Keratinocyte (primary cell): Measurements from ENCODE around the gene DIPK2A. TPM values are rescaled to one million over a fixed set of nuclear protein-coding genes. Genes with fewer than 3 reads are reported as not detected.

Experiments used
- DNase-seq: peaks from one replicate; pipeline ENCODE4 v3.0.0-alpha.2; 2011; ENCODE audit warnings: low read depth, missing footprints, low spot score
- FAIRE-seq: peaks from 2 replicates; lab custom pipeline; 2011; peaks lifted over from hg19 to GRCh38; lab: Jason Lieb, UNC
- H2AFZ ChIP-seq: 2 replicates; pipeline ENCODE4 v1.6.0; 2012; ENCODE audit warnings: low read length, control low read depth, inconsistent platforms; ENCODE audit not compliant: control insufficient read depth
- H3K27ac ChIP-seq: 2 replicates; pipeline ENCODE4 v1.5.1; 2011; ENCODE audit warnings: low read length; ENCODE audit not compliant: control insufficient read depth, insufficient read depth
- H3K27me3 ChIP-seq: 3 replicates; pipeline ENCODE4 v1.6.0; 2011; ENCODE audit warnings: low read length; ENCODE audit not compliant: control insufficient read depth, insufficient read depth; ENCODE audit errors: extremely low read depth
- H3K36me3 ChIP-seq, 2 experiments: 2 replicates in 1 of 2; 3 replicates in 1 of 2; pipeline ENCODE4 v1.5.1; 2011; ENCODE audit warnings: low read length in 2 of 2, mild to moderate bottlenecking in 1 of 2; ENCODE audit not compliant: control insufficient read depth in 2 of 2, insufficient read depth in 2 of 2; ENCODE audit errors: extremely low read depth in 1 of 2
- H3K4me1 ChIP-seq: 3 replicates; pipeline ENCODE4 v1.5.1; 2011; ENCODE audit warnings: low read length; ENCODE audit not compliant: control insufficient read depth, insufficient read depth; ENCODE audit errors: extremely low read depth
- H3K4me2 ChIP-seq: 3 replicates; pipeline ENCODE4 v1.6.0; 2011; ENCODE audit warnings: low read depth, low read length; ENCODE audit not compliant: control insufficient read depth, insufficient read depth; ENCODE audit errors: extremely low read depth
- H3K4me3 ChIP-seq, 3 experiments: fragments of 200-600 bp in 1 of 3; sonication (generic) in 1 of 3; 2 replicates in 2 of 3; 3 replicates in 1 of 3; pipeline ENCODE4 v1.5.1; 2011 to 2016; ENCODE audit warnings: low read length in 3 of 3, mild to moderate bottlenecking in 3 of 3, control low read depth in 2 of 3, inconsistent platforms in 1 of 3, low read depth in 1 of 3, mixed read lengths in 1 of 3, mixed run types in 1 of 3, moderate library complexity in 1 of 3; ENCODE audit not compliant: control insufficient read depth in 2 of 3, insufficient read depth in 2 of 3; ENCODE audit errors: extremely low read depth in 1 of 3
- H3K79me2 ChIP-seq: 2 replicates; pipeline ENCODE4 v1.6.0; 2012; ENCODE audit warnings: low read length; ENCODE audit not compliant: control insufficient read depth, insufficient read depth
- H3K9ac ChIP-seq: 3 replicates; pipeline ENCODE4 v1.6.0; 2011; ENCODE audit warnings: low read length; ENCODE audit not compliant: control insufficient read depth, insufficient read depth; ENCODE audit errors: extremely low read depth
- H3K9me1 ChIP-seq: 3 replicates; pipeline ENCODE4 v1.6.0; 2011; ENCODE audit warnings: low read length; ENCODE audit not compliant: control insufficient read depth, insufficient read depth; ENCODE audit errors: extremely low read depth
- H3K9me3 ChIP-seq: 2 replicates; pipeline ENCODE4 v1.5.1; 2012; ENCODE audit warnings: low read depth, low read length; ENCODE audit not compliant: control insufficient read depth
- H4K20me1 ChIP-seq: 3 replicates; pipeline ENCODE4 v1.6.0; 2011; ENCODE audit warnings: low read length; ENCODE audit not compliant: control insufficient read depth, insufficient read depth; ENCODE audit errors: extremely low read depth
- EZH2 ChIP-seq: IDR thresholded peaks from one replicate; pipeline ENCODE4 v1.6.1; 2012; ENCODE audit warnings: inconsistent platforms, mild to moderate bottlenecking, low read length, moderate library complexity
- dilution Hi-C: fragments of 300-500 bp; cut with MboI; formaldehyde crosslinking; loops from one replicate; pipeline ENCODE4 v1.7.0; 2020; ENCODE audit warnings: low sequenced_read_pairs; ENCODE audit not compliant: extremely low pct_ligation_motif_present
- polyA plus RNA-seq, 5 experiments: library from polyadenylated mRNA; depleted of rRNA in 3 of 5; stranded (reverse) in 3 of 5; stranded (forward) in 1 of 5; unstranded in 1 of 5; fragments of >200 nt; gene quantifications; 1 replicate in 1 of 5; 2 replicates in 3 of 5; 3 replicates in 1 of 5; pipeline versions ENCODE4 v1.2.1 to v1.2.3, GENCODE V29; 2011 to 2012; ENCODE audit warnings: missing spikeins in 2 of 5, low read depth in 1 of 5, low replicate concordance in 1 of 5
- TF ChIP-seq, protein P1 (sequence below), 3 experiments: IDR thresholded peaks in 1 of 3; conservative IDR thresholded peaks in 1 of 3; optimal IDR thresholded peaks in 1 of 3; 2 replicates in 2 of 3; 3 replicates in 1 of 3; pipeline versions ENCODE3 to v1.5.1; 2011; ENCODE audit warnings: low read length in 3 of 3, mild to moderate bottlenecking in 3 of 3, moderate library complexity in 2 of 3, control low read depth in 1 of 3, inconsistent platforms in 1 of 3; ENCODE audit not compliant: insufficient read depth in 2 of 3; ENCODE audit errors: extremely low read depth in 1 of 3

Gene DIPK2A
- polyA plus RNA-seq, 1 donor (not counting 4 experiments of a cell fraction or from before 2014, with no cell fraction given) = 7.8 TPM

DNA sequence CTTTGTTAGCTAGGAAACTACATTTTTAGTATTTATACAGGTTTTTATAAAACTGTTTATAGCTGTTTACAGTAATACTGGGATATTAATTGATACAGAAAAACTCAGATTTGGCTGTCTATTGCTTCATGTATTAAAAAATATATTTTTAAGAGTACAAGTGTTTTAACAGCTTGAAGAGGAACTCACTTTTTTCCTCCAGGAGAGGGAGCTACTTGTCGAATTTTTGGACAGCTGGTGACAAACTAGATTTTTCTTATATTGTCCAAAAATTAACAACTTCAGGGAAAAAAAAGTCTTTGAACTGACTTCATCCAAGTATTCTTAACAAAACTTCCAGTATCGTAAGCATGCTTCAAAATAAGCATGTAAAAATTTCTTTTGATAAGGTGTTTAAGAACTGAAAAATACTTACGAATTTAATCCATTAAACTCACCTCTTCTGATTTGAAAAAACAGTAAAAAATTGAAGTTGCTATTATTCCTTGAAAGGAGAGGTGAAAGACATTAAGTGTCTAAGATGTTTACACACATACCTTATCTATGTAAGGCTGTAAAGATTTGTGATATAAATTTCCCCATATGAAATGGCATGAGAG lies 4.0 kb downstream of the DIPK2A start:
- dilution Hi-C loops = no loop called here
- peaks cover 60% of the 10 kb centered on the region for H3K79me2 ChIP-seq
- peak overlapping the region in 2 of 3 experiments; percentile 94 to 96 for H3K4me3 ChIP-seq
- peak overlapping the region; percentile 96 for H3K4me2 ChIP-seq
- H3K36me3 ChIP-seq = no peaks in the 10 kb centered on the region
- FAIRE-seq (no peak), DNase-seq (no peak)
- H2AFZ ChIP-seq = peak overlapping the region; percentile 74
- H3K27ac ChIP-seq = peak overlapping the region; percentile 88
- TF ChIP-seq, protein P1, sequence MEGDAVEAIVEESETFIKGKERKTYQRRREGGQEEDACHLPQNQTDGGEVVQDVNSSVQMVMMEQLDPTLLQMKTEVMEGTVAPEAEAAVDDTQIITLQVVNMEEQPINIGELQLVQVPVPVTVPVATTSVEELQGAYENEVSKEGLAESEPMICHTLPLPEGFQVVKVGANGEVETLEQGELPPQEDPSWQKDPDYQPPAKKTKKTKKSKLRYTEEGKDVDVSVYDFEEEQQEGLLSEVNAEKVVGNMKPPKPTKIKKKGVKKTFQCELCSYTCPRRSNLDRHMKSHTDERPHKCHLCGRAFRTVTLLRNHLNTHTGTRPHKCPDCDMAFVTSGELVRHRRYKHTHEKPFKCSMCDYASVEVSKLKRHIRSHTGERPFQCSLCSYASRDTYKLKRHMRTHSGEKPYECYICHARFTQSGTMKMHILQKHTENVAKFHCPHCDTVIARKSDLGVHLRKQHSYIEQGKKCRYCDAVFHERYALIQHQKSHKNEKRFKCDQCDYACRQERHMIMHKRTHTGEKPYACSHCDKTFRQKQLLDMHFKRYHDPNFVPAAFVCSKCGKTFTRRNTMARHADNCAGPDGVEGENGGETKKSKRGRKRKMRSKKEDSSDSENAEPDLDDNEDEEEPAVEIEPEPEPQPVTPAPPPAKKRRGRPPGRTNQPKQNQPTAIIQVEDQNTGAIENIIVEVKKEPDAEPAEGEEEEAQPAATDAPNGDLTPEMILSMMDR (optimal IDR thresholded peaks at IDR 0.05 in 1 of 3, IDR thresholded peaks at IDR 0.05 in 1 of 3, conservative IDR thresholded peaks at IDR 0.05 in 1 of 3; ENCODE audit: extremely low read depth in 1 of 3, insufficient read depth in 2 of 3, low read length in 3 of 3) = peak in 2 of 3 experiments; percentile 26 to 31
- TF ChIP-seq EZH2 = no peak
- peaks cover 35% of the 10 kb centered on the region for H3K4me1 ChIP-seq
- H3K9me1 ChIP-seq = no peaks in the 10 kb centered on the region
- no peaks in the 10 kb centered on the region for H3K9me3 ChIP-seq
- no peaks in the 10 kb centered on the region for H3K27me3 ChIP-seq
- H3K9ac ChIP-seq = peak overlapping the region; percentile 88
- no peaks in the 10 kb centered on the region for H4K20me1 ChIP-seq

DNA sequence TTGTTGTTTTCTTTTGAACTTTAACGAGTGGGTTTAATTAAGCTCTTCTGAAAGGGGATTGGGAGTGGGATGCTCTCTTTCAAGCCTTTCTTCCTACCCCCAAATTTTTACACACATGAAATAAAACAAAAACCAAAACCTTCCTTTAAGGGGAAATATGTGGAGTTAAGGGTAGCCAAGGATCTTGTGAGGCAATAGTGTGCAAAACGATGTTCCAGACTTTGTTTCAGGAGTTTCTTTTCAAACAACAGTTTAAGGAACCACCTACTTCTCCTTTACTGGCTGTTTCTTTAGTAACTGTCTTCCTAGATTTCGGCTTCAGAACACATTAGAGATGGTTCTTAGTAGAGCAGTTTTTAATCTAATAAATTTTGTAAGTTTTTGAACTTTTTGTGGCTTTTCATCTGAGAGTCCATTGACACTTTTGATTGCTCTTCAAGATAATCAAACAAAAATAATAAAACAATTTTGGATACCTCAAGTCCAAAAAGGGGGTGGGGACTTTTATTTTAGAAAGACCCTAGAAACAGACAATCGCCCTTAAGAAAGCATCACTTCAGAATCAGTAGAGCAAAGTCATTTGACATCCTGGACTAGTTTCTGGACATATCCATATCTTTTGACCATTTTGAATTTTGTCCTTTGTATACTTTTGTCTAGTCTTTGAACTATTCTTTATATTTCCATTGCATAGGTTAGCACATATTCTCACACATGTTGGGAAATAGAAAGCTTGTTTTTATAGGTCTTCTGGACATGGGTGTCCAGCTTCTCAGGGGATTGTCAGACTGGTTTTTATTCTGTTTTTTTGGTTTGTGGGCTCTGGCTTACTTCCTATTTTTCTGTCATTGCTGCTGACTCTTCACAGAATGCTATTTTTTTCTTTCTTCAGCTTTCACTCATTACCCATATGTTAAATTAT lies 6.0 kb downstream of the DIPK2A start:
- no peak for TF ChIP-seq EZH2
- TF ChIP-seq, protein P1 (optimal IDR thresholded peaks at IDR 0.05 in 1 of 3, IDR thresholded peaks at IDR 0.05 in 1 of 3, conservative IDR thresholded peaks at IDR 0.05 in 1 of 3; ENCODE audit: extremely low read depth in 1 of 3, insufficient read depth in 2 of 3, low read length in 3 of 3) = no peak
- Histone ChIP-seq H3K9me3 (no peaks in the 10 kb centered on the region), H3K4me2 (peak overlapping the region; percentile 96), H3K4me1 (peaks cover 35% of the 10 kb centered on the region), H3K27me3 (no peaks in the 10 kb centered on the region), H3K27ac (no peak overlapping the region), H4K20me1 (no peaks in the 10 kb centered on the region), H3K9ac (no peak overlapping the region), H2AFZ (peak overlapping the region; percentile 8), H3K9me1 (no peaks in the 10 kb centered on the region), H3K79me2 (peaks cover 61% of the 10 kb centered on the region), H3K4me3 (no peak overlapping the region), H3K36me3 (no peaks in the 10 kb centered on the region)
- FAIRE-seq = peak; percentile 43
- dilution Hi-C loops = no loop called here
- no peak for DNase-seq
